GM12873 (cell line): Measurements from ENCODE around the gene SENP6.

Experiments
- TF ChIP-seq, protein P1 (sequence below): IDR thresholded peaks from 2 replicates; pipeline ENCODE4 v1.5.1; 2012; ENCODE audit warnings: low read depth, mild to moderate bottlenecking, moderate library complexity, low read length, control low read depth; ENCODE audit not compliant: insufficient read depth; ENCODE audit errors: missing control alignments

SENP6 gene

DNA sequence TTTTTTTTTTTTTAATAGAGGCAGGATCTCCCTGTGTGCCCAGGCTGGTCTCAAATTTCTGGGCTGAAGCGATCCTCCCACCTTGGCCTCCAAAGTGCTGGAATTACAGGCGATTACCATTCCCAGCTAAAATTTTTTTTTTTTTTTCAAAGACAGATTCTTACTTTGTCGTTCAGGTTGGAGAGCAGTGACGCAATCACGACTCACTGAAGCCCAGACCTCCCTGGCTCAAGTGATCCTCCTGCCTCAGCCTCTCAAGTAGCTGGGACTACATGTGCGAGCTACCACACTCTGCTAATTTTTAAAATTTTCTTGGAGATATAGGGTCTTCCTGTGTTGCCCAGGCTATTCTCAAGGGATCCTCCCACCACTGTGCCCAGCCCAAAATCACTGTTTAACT, 89.3 kb downstream of the SENP6 start:
- TF ChIP-seq, protein P1, sequence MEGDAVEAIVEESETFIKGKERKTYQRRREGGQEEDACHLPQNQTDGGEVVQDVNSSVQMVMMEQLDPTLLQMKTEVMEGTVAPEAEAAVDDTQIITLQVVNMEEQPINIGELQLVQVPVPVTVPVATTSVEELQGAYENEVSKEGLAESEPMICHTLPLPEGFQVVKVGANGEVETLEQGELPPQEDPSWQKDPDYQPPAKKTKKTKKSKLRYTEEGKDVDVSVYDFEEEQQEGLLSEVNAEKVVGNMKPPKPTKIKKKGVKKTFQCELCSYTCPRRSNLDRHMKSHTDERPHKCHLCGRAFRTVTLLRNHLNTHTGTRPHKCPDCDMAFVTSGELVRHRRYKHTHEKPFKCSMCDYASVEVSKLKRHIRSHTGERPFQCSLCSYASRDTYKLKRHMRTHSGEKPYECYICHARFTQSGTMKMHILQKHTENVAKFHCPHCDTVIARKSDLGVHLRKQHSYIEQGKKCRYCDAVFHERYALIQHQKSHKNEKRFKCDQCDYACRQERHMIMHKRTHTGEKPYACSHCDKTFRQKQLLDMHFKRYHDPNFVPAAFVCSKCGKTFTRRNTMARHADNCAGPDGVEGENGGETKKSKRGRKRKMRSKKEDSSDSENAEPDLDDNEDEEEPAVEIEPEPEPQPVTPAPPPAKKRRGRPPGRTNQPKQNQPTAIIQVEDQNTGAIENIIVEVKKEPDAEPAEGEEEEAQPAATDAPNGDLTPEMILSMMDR: no peak

DNA sequence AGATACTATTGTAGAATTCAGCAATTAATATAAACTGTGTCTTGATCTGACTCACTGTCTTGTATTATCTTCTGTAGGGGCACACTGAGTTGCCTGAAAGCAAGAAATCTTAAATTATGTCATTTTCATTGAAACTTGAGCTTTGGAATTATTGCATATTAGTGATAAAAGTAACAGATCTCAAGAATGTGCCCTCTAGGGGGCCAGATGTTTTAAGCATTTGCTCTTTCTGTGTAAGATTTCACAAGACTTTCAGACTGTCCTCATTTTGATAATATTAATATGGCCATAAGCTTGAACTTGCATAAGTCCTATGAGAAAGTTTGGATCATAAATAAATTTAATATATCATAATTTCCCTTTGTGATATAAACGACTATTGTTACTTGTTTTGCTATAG, 91.9 kb downstream of the SENP6 start:
- TF ChIP-seq, protein P1: no peak

DNA sequence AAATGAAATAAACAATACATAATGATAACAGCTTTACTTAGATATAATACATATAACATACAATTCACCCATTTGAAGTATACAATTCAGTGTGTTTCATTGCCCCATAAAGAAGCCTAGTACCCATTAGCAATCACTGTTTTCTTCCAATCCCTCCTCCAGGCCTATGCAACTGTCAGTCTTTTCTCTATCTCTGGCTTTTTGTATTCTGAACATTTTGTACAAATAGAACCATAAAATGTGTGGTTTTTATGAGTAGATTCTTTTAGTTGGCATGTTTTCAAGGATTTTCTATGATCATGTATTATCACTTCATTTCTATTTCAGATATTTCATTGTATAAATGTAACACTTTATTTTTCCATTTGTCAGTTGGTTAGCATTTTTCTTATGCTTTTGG, 92.7 kb downstream of the SENP6 start:
- TF ChIP-seq, protein P1: no peak

DNA sequence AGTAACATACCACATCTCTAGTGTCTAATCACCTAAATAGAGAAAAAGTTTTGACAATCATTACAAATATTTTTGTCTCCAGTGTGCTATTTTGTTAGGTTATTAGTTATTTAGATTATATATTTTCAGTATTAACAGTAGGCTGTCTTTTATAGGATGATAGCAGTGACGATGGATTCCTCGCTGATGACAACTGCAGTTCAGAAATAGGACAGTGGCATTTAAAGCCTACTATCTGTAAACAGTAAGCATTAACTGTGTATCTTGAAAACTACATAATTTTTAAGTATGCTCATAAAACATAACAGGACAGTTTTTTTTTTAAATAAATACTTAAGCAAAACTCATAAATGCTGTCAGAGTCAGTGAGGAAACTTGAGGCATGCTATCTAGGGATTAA, 109.5 kb downstream of the SENP6 start:
- TF ChIP-seq, protein P1: no peak

DNA sequence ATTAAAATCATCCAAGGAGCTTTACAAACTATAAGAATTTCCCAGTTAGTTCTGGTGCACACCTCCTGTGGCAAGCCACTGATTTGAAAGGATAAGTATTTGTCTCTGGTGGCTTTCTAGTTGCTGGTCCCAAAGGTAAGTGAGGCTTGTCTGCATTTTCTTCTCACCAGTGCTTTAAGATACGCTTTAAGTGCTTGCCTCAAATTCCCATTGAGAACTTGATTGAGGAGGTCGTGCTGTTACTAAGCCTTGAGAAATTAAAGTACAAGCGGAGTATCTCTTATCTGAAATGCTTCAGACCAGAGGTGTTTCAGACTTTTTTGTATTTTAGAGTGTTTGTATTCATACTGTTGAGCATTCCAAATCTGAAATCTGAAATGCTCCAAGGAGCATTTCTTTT, 117.5 kb downstream of the SENP6 start:
- TF ChIP-seq, protein P1: no peak

DNA sequence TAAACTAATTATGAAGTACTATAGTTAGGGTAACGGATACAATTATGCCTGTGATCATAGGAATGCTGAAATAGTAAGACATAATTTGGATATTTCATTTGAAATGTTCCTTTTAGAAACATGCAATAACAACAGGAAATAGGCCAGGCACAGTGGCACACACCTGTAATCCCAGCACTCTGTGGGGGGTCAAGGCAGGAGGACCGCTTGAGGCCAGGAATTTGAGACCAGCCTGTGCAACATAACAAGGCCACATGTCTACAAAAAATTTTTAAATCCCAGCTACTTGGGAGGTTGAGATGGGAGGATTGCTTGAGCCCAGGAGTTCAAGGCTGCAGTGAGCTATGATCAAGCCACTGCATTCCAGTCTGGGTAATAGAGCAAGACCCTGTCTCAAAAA, 121.7 kb downstream of the SENP6 start:
- TF ChIP-seq, protein P1: no peak

DNA sequence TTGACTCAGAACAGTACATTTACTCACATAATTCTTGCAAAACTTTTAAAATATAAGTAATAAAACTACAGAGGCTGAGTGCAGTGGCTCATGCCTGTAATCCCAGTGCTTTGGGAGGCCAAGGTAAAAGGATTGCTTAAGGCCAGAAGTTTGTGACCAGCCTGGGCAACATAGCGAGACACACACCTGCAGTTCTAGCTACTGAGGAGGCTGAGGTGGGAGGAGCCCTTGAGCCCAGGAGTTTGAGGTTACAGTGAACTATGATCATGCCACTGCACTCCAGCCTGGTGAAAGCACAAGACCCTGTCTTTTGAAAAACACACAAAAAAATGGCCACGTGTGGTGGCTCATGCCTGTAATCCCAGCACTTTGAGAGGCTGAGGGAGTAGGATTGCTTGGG, 125.5 kb downstream of the SENP6 start:
- TF ChIP-seq, protein P1: no peak
